CD1c-positive myeloid dendritic cell (primary cell): Measurements from ENCODE around the gene PRKN.
"Not testable (repeated sequence)": the region's sequence is repeated elsewhere in the genome, so short reads cannot be mapped to it uniquely, and the experiment has no call there.

Experiments used
- DNase-seq: peaks from one replicate; pipeline ENCODE4 v3.0.0-alpha.2; 2016; ENCODE audit errors: extremely low spot score

The PRKN gene

DNA sequence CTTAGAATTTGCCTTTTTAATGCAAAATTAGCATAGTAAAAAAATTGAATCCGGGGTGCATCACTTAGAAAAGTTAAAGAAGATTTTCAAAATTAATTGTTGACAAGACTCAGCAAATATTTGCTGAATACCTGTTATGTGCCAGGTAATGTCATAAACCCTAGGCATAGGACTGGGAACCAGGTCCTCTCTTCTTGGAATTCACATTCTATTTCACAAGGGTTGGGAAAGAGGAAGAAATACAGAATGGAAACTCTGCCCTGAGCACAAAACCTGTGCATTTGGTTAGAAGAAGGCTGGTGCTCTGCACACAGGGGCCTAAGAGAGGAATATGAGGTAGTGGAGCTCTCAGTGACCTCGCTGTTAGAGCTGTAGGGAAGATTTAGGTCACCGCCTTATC is 879.9 kb downstream of the PRKN start:
- no peak for DNase-seq

DNA sequence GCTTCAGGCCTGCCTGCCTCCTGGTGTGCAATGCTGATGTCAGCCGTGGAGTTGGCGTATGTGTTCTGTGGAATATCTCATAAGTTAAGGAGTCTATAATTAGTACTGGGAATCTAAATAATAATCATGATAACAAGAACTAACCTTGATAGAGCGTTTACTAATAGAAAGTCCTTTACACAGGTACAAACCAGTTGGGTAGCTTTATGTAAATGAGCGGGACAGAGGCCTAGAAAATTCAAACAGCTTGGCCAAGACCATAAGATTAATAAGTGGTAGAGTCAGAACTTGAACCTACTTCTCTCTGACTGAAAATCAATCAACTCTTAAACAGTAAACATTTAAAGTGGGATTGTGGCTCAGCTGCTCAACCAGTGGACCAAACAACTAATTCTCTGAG is 882.8 kb downstream of the PRKN start:
- DNase-seq: no peak

DNA sequence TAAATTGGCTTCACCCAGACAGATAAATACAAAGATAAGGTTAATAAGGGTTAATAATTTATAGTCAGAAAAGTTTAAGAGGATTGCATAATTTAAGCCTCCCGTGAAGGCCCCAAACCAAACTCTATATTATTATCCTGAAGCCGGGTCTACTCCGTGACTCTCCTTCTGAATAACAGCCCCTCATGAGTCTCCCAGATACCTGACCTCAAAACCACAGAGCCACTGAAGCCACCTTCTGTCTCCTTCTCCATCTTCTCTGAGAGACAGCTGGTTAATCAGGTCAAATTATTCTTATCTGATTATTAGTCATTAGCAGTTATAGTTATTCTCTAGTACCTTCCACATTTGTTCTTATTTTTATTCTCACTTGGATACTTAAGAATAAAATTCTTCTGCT is 884.5 kb downstream of the PRKN start:
- DNase-seq: no peak

DNA sequence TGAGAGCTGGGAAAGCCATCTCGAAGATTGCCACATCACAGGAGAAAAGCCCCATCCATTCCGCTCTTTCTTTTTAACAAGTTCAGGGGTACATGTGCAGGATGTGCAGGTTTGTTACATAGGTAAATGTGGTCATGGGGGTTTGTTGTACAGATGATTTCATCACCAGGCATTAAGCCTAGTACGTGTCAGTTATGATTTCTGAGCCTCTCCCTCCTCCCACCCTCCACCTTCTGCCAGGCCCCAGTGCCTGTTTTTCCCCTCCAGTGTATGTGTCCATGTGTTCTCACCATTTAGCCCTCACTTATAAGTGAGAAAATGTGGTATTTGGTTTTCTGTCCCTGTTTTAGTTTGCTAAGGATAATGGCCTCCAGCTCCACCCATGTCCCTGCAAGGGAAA is 887.2 kb downstream of the PRKN start:
- DNase-seq: no peak

DNA sequence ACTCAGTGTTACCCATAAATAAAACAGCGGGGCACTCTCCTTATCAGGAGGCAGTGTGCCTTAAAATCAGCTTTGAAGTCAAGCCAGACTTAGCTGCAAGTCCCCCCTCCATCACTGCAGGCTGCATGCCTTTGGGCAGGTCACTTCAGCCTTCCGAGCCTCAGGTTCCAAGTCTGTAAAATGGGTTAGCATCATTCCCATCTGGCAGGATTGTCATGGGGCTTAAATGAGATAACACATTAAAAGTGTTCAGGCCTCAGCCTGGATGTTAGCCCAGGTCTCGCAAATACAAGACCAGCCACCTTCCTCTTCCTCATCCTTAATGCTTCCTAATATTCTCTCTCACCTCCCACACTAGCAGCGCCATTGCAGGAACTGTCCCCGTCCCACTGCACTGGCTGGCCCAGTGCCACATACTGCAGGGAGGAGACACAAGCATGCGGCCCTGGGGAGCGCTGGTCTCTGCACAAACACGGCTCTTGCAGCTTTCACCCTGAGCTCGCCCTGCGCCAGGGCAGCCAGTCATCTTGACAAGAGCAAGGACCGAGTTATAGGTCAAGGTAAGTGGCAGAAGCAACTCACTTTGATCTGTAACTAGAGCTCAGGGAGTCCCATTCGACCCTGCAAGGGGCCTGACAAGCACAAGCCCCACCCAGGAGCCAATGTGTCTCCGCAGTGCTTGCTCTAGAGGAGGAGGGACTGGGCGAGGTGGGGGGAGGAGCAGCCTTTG is 889.1 kb downstream of the PRKN start:
- DNase-seq: no peak

DNA sequence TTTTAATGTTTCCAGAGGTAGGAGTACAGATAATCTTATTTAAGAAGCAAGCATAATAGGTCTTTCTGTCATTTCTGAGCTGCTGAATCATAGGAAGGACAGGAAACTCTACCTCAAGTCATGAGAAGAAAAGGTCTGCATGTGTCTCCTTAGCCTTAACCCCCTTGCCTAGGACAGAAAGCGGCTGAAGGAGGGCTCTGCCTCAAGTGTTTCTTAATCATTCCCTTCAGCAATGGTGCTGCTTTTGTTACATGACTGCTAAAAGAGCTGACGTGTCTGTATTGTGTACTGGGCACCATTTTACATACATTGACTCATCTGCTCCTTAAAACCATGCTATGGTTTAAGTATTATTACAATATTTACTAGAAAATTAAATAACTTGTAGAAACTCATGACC is 889.7 kb downstream of the PRKN start:
- no peak for DNase-seq

GRCh38 chr6:161837449-161837735 is 890.2 kb downstream of the PRKN start:
- DNase-seq: no peak

DNA sequence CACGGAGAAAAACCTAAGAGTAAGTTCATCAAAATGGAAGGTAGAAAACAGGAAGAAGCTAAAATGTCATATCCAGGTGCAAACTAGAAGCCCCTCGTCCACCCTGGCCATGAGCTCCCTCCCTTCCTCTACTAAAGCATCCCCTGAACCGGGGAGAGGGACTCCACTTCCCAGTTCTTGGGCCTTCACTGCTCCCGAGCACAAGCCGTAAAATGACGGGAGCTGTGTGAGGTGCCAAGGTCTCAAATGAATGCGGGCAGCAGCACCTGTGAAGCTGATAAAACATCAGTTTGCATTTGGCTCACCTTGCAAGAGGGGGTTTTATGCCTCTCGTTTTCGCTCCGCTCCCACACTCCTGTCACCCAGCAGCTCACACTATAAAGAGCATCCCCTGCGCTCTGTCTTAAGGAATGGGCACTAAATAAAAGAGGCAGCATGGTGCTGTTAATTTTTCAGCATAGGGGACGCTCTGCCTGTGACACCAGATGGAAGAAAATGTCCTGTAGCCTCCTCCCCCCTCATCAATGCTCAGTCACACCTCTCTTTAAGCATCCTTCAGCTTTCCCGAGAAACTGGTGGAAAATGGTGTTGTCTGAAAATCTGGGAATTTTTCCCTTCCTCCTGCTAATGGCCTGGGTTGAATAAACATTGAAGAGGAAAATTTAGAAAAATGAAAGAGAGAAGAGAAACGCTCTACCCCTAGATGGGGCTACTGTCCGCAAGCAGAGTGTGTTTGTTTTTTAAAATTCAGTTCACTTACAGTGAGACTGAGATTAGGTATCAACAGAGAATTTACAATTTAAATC is 890.7 kb downstream of the PRKN start:
- no peak for DNase-seq

- no peak for DNase-seq
Observed at GRCh38 chr6:161835500-161836215, 891.9 kb downstream of the PRKN start.

- no peak for DNase-seq
Observed at GRCh38 chr6:161834426-161834825, 893.1 kb downstream of the PRKN start.

GRCh38 chr6:161833099-161833860 is 894.3 kb downstream of the PRKN start:
- no peak for DNase-seq

DNA sequence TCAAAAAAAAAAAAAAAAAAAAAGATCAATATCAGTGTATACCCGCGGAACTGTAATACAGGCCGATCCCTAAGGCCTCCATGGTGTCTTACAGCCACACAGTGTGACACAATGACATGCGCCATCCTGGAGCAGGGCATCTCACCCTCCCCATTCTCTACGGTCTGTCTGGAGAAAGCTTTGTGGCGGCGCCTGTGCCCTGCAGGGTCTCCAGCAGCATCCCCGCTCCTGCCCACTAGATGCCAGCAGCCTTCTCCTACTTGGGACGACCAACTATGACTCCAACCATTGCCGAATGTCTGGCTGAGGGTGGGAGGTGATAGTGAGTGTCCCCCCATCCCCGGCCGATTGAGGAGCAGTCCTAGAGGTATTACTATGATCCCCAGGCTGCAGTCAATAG is 894.9 kb downstream of the PRKN start:
- no peak for DNase-seq

DNA sequence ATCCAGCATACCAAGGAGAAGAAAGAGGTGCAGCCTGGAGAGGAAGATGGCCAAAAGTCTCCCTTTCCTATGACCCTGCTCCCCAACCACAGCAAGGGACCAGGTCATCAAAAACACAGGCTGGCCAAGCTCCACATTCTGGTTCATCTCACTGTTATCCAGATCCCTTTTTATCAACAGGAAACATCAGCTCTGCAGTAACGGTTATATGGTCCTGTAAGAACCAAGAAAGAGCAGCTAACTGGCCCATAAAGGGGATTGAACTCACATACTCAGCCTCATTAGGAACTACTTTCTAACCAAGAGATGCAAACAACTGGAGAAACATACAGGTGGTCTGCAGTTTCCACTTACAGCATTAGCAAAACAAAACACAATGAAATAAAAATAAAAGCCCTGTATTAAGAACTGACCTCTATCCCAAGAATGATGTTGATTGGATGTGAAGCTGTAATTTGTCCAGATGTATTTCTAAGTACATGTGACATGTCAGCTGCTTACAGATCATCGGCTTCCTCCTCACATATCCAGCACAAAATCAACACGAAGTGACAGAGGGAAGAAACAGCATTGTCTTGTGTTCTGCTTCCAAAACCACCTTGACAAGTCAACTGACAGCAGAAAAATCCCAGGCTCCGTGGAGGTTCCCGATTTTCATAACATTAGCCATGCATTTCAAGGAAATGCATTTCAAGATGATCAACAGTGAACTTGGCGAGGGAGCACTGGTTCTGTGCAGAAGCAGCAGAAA is 896.5 kb downstream of the PRKN start:
- no peak for DNase-seq

- DNase-seq: no peak
Observed at GRCh38 chr6:161829291-161829729, 898.3 kb downstream of the PRKN start.

- DNase-seq: no peak
Observed at GRCh38 chr6:161828355-161828754, 899.2 kb downstream of the PRKN start.

GRCh38 chr6:161826512-161826911 is 901.1 kb downstream of the PRKN start:
- DNase-seq: no peak

GRCh38 chr6:161822204-161822603 is 905.4 kb downstream of the PRKN start:
- DNase-seq: not testable (repeated sequence)

DNA sequence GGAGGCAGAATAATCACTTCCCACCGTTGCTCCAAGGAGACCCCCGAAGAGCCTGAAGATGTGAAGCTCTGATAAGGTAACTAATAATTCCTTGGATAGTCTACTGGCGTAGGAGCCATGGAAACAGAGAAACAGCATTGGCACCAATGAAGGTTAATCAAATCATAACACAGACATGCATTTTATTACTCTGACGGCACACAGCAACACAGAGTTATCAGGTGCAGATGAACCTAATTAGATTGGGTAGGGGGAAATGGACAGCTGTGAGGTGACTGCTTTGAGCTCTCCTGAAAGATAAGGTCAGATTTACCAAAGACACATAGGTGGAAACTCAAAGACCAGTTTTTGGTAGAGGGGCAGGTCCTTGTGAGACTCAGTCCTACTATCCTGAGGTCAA is 909.7 kb downstream of the PRKN start:
- no peak for DNase-seq

GRCh38 chr6:161815965-161816364 is 911.6 kb downstream of the PRKN start:
- DNase-seq: no peak

GRCh38 chr6:161813156-161813555 is 914.4 kb downstream of the PRKN start:
- DNase-seq: no peak

DNA sequence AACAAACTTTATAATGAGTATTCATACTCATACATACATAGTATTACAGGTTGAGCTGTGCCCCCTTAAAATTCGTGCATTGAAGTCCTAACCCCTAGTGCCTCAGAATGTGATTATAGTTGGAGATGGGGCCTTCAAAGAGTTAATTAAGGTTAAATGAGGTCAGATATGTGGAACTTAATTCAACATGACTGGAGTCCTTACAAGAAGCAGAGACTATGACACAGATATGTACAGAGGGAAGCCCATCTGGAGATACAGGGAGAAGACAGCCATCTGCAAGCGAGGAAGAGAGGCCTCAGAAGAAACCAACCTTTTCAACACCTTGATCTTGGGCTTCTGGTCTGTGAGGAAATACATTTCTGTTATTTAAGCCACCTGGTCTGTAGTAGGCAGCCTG is 917.6 kb downstream of the PRKN start:
- no peak for DNase-seq
